ENCODE measurements around the gene ITPR2. TPM values are rescaled to one million over a fixed set of nuclear protein-coding genes. Genes with fewer than 3 reads are reported as not detected.

ITPR2 gene
- total RNA-seq, 1 experiment from 2014 or later: 4.0 TPM

DNA sequence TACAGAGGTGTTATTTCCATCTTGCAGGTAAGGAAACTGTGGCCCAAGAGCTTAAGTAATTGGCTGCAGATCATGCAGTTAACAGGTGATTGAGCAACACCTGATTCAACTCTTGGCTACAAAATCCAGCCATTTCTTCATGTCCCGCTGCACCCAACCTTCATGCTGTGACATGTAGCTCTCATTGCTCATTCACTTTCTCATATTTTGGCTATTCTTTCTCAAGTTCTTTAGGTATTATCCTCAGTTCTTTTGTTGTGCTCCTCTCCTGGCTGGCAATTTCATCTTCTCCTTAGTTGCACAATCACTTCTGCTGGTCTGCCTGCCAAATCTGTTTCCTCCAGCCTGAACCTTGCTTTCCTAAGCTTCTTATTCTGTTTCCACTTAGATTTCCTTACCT, 336.8 kb downstream of the ITPR2 start:
- peaks cover 12% of the 10 kb centered on the region for H3K4me1 ChIP-seq (ENCODE audit: insufficient read depth, low read length)
- H3K4me2 ChIP-seq (ENCODE audit: low read length): no peak overlapping the region
- H2AFZ ChIP-seq (ENCODE audit: low read length): no peak overlapping the region
- no peaks in the 10 kb centered on the region for H3F3A ChIP-seq (ENCODE audit: low read length, unreplicated experiment)
- ChIA-PET POLR2A (ENCODE audit: unreplicated experiment) (interaction anchor here (0.6 kb wide), 1 partner anchor 42 kb away, joined by 8 read pairs; no protein-coding TSS in a partner anchor), CTCF (no interaction called here)
- H3K9me3 ChIP-seq (ENCODE audit: low read length): no peaks in the 10 kb centered on the region
- TF ChIP-seq, protein P1, sequence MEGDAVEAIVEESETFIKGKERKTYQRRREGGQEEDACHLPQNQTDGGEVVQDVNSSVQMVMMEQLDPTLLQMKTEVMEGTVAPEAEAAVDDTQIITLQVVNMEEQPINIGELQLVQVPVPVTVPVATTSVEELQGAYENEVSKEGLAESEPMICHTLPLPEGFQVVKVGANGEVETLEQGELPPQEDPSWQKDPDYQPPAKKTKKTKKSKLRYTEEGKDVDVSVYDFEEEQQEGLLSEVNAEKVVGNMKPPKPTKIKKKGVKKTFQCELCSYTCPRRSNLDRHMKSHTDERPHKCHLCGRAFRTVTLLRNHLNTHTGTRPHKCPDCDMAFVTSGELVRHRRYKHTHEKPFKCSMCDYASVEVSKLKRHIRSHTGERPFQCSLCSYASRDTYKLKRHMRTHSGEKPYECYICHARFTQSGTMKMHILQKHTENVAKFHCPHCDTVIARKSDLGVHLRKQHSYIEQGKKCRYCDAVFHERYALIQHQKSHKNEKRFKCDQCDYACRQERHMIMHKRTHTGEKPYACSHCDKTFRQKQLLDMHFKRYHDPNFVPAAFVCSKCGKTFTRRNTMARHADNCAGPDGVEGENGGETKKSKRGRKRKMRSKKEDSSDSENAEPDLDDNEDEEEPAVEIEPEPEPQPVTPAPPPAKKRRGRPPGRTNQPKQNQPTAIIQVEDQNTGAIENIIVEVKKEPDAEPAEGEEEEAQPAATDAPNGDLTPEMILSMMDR (conservative IDR thresholded peaks at IDR 0.05; ENCODE audit: low read depth, low read length): no peak
- H3K9me2 ChIP-seq (replicated peaks; ENCODE audit: low read length): no peaks in the 10 kb centered on the region
- no peaks in the 10 kb centered on the region for H3K36me3 ChIP-seq (ENCODE audit: low read depth, low read length)
- H3K9ac ChIP-seq (ENCODE audit: low read length): no peak overlapping the region
- intact Hi-C loops (cut with micrococcal nuclease): no loop called here
- ATAC-seq (no peak), DNase-seq (no peak)
- no peak overlapping the region for H3K4me3 ChIP-seq (ENCODE audit: low read length)
- H3K27ac ChIP-seq (ENCODE audit: low read length): no peak overlapping the region
- no peaks in the 10 kb centered on the region for H3K27me3 ChIP-seq (ENCODE audit: low read length)
- BruUV-seq (replicated peaks): no TSS peak
- no peaks in the 10 kb centered on the region for H4K20me1 ChIP-seq (ENCODE audit: low read length)
- H3K79me2 ChIP-seq (ENCODE audit: low read length): no peaks in the 10 kb centered on the region

GRCh38 chr12:26493656-26494055, 339.3 kb downstream of the ITPR2 start:
- no peaks in the 10 kb centered on the region for H3K27me3 ChIP-seq (ENCODE audit: low read length)
- TF ChIP-seq EZH2 (IDR thresholded peaks at IDR 0.05; ENCODE audit: low read length, unreplicated experiment): no peak
- TF ChIP-seq EZH2phosphoT487 (IDR thresholded peaks at IDR 0.05; ENCODE audit: borderline replicate concordance, low read length): no peak
- TF ChIP-seq, protein P1 (conservative IDR thresholded peaks at IDR 0.05; ENCODE audit: low read depth, low read length): no peak
- ChIA-PET POLR2A (ENCODE audit: unreplicated experiment) (interaction anchor here (0.6 kb wide), 1 partner anchor 25 kb away, joined by 5 read pairs; no protein-coding TSS in a partner anchor), CTCF (interaction anchor here (0.7 kb wide), 2 partner anchors 119 to 222 kb away, joined by 3 read pairs; no protein-coding TSS in a partner anchor)
- H3K9me2 ChIP-seq (replicated peaks; ENCODE audit: low read length): no peaks in the 10 kb centered on the region
- peaks cover 12% of the 10 kb centered on the region for H3K4me1 ChIP-seq (ENCODE audit: insufficient read depth, low read length)
- no peaks in the 10 kb centered on the region for H3K36me3 ChIP-seq (ENCODE audit: low read depth, low read length)
- intact Hi-C loops (cut with micrococcal nuclease): no loop called here
- no peaks in the 10 kb centered on the region for H4K20me1 ChIP-seq (ENCODE audit: low read length)
- peak; percentile 97 for DNase-seq
- H3K4me2 ChIP-seq (ENCODE audit: low read length): peak overlapping the region; percentile 9
- no peak overlapping the region for H2AFZ ChIP-seq (ENCODE audit: low read length)
- no TSS peak for BruUV-seq (replicated peaks)
- H3K27ac ChIP-seq (ENCODE audit: low read length): no peak overlapping the region
- peak; percentile 85 for ATAC-seq
- H3K9ac ChIP-seq (ENCODE audit: low read length): no peak overlapping the region
- H3K79me2 ChIP-seq (ENCODE audit: low read length): no peaks in the 10 kb centered on the region
- H3K9me3 ChIP-seq (ENCODE audit: low read length): no peaks in the 10 kb centered on the region
- no peaks in the 10 kb centered on the region for H3F3A ChIP-seq (ENCODE audit: low read length, unreplicated experiment)
- H3K4me3 ChIP-seq (ENCODE audit: low read length): no peak overlapping the region

- H3F3A ChIP-seq (ENCODE audit: low read length, unreplicated experiment): no peaks in the 10 kb centered on the region
Observed at GRCh38 chr12:26492406-26492805, 340.6 kb downstream of the ITPR2 start.

More at GRCh38 chr12:26492406-26492805, 340.6 kb downstream of the ITPR2 start:
- Histone ChIP-seq H3K27me3 (ENCODE audit: low read length) (no peaks in the 10 kb centered on the region), H3K4me2 (ENCODE audit: low read length) (no peak overlapping the region), H3K79me2 (ENCODE audit: low read length) (no peaks in the 10 kb centered on the region), H3K9ac (ENCODE audit: low read length) (no peak overlapping the region), H3K36me3 (ENCODE audit: low read depth, low read length) (no peaks in the 10 kb centered on the region), H4K20me1 (ENCODE audit: low read length) (no peaks in the 10 kb centered on the region), H3K4me1 (ENCODE audit: insufficient read depth, low read length) (peaks cover 12% of the 10 kb centered on the region), H2AFZ (ENCODE audit: low read length) (no peak overlapping the region), H3K9me2 (replicated peaks; ENCODE audit: low read length) (no peaks in the 10 kb centered on the region), H3K9me3 (ENCODE audit: low read length) (no peaks in the 10 kb centered on the region), H3K27ac (ENCODE audit: low read length) (no peak overlapping the region), H3K4me3 (ENCODE audit: low read length) (no peak overlapping the region)
- no TSS peak for BruUV-seq (replicated peaks)
- ChIA-PET POLR2A (ENCODE audit: unreplicated experiment) (no interaction called here), CTCF (no interaction called here)
- ATAC-seq (no peak), DNase-seq (no peak)
- TF ChIP-seq EZH2phosphoT487 (IDR thresholded peaks at IDR 0.05; ENCODE audit: borderline replicate concordance, low read length) (no peak), EZH2 (IDR thresholded peaks at IDR 0.05; ENCODE audit: low read length, unreplicated experiment) (no peak)
- TF ChIP-seq, protein P1 (conservative IDR thresholded peaks at IDR 0.05; ENCODE audit: low read depth, low read length): no peak
- intact Hi-C loops (cut with micrococcal nuclease): no loop called here

Data from PC-3 (cell line).